ENCODE data around the gene GUSB.

- TF ChIP-seq CTCF (IDR thresholded peaks at IDR 0.05) (no peak), EP300 (IDR thresholded peaks at IDR 0.05) (no peak), POLR2A (IDR thresholded peaks at IDR 0.05) (no peak), POLR2AphosphoS5 (IDR thresholded peaks at IDR 0.05) (no peak)
These were observed 54.2 kb downstream of the GUSB start for GRCh38 chr7:65927489-65928448.

Data from upper lobe of left lung (tissue), 4 donors.